Fibroblast of gingiva (primary cell): ENCODE measurements around the gene EIF4EBP2.
A peak's percentile ranks its signal among the peaks of the same experiment; 100 is the strongest.

Source experiments
- DNase-seq: peaks from one replicate; pipeline ENCODE4 v3.0.0-alpha.2; 2011; ENCODE audit warnings: low read depth

The EIF4EBP2 gene

DNA sequence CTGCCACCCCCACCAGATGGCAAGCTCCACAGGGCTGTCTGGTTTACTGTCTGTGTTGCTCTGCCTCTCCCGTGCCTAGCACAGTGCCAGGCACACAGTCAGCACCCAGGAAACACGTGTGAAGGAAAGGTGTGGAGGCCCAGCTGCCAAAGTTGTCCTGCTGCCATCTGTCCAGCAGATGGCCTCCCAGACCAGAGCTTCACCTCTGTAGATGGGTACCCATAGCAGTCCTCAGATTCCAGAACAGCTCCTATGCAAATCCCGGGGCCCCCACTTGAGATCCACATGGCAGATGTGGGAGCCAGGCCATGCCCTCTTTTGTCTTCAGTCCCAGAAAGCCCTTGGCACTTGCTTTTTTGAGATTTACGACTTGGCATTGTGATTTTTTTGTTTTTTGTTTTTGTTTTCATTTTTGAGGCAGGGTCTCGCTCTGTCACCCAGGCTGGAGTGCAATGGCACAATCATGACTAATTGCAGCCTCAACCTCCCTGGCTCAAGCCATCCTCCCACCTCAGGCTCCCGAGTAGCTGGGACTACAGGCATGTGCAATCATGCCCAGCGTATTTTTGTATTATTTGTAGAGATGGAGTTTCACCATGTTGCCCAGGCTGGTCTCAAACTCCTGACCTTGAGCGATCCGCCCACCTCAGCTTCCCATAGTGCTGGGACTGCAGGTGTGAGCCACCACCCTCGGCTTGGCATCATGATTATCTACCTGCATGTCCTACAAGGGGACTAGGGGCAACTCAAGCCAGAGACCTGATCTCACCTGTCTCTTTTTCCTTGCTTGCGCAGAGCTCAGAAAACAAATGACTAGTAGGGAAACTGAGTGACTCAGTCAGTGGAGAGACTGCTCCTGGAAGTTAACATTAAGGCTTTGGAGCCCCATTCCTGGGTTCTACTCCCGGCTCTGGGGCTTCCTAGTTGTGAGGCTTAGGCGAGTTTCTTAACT is 57.7 kb downstream of the EIF4EBP2 start:
- DNase-seq, result peak; percentile 30

DNA sequence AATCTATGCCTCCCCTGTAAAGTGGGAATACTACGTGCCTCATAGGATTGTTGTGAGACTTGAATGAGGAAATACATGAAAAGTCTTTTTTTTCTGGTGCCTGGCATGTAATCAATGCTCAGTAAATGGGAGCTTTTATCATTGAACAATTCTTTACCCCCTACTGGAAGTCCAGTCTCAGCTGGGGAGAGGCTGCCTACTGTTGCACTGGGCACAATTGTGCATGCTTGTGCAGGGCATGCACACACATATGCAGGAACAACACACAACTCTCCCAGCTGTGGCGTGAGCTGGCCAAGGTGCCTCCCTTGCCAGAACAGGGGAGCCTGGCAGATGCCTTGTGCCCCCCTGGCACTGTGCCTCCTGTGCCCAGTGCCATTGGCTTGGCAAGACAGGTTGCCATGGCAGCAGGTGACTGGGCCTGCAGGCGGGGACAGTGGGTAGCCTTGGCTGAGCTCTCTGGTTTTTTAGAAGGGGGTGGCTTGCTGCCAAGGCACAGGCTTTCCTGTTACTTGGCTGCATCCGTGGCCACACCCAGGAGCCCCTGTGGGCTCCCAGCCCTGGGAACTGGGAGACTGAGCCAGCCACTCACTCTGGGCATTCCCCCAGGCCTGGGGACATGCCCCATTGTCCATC is 58.5 kb downstream of the EIF4EBP2 start:
- no peak for DNase-seq

GRCh38 chr10:70465278-70465677 is 61.3 kb downstream of the EIF4EBP2 start:
- DNase-seq, result no peak

- DNase-seq, result no peak
These were observed 61.9 kb downstream of the EIF4EBP2 start for GRCh38 chr10:70465832-70466231.

- DNase-seq, result no peak
These were observed 63.0 kb downstream of the EIF4EBP2 start for GRCh38 chr10:70466951-70467350.

- no peak for DNase-seq
These were observed 69.0 kb downstream of the EIF4EBP2 start for GRCh38 chr10:70472799-70473454.

DNA sequence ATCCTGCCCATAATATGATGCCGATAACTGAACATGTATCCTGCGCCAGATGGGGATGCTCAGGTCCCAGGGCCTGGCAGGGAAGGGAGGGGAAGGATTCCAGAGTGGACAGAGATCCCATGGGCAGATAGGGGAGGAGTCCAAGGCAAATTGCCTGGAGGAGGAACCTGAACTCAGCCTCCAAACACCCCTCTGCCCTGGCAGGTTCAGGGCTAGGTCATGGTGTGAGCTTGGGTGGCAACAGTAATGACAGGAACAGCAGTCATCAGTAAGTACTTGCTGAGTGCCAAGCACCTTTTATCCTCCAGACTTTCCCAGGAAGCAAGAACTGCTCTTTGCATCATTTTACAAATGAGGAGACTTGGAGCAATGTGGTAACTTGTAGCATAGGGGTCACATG is 70.8 kb downstream of the EIF4EBP2 start:
- no peak for DNase-seq

- DNase-seq, result no peak
These were observed 71.7 kb downstream of the EIF4EBP2 start for GRCh38 chr10:70475661-70476060.

DNA sequence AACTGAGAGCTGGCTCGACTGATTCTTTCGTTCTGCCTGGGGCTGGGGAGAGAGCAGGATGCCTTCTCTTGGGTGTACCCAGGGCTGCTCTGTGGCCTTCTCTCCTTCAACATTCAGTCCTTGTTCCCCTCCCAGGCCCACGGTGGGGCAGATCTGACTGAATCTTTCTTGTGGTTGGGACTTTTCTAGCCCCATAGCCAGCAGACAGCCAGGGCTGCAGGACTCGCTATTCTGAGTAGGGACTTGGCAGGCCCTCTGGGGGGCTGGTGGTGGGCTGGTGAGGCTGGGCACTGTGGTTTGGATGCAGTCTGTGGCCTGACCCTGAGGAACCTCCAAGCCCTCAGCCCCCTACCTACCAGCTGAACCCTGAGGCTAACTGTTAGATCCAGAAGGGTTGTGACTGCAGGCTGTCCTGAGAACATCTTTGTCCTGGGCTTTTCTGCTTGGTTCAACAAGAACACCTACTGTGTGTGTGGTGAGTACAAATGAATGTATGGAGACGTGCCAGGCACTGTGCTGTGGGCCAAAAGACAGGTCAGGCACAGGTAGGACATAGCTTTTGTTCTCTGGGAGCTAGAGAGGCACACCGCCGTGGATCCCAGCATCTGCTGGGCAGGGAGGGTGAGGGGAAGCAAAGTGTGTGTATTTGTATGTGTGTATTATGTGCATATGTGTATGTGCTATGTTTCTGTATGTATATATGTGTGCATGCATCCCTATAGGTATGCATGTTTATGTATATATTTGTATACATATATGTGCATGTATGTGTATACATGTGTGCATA is 72.5 kb downstream of the EIF4EBP2 start:
- DNase-seq, result no peak

DNA sequence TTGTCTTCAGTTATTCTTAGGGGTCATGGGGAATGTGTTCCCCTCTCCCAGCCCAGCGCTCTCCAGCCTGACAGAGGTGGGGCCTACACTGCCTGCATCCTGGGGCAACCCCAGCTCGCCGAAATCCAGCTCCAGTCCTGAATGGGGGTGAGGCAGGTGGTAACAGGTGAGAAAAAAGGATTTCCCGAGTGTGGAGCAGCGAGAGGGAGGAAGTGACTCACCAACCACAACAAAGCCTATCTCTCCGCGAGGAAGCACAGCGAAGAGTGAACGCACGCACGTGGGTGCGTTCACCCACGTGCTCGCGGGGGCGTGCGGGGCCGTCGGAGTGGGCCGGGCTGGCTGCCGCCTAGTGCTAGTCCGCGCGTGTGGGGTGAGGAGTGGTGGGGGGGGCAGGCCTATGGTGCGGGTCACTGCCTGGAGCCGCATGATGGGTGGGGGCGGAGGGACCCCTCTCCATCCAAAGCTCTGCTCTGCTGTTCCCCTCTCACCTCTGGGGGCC is 73.8 kb downstream of the EIF4EBP2 start:
- DNase-seq, result no peak
